ENCODE results near the gene CHST6. TPM values are rescaled to one million over a fixed set of nuclear protein-coding genes. Genes with fewer than 3 reads are reported as not detected.
A peak's percentile ranks its signal among the peaks of the same experiment; 100 is the strongest.

The CHST6 gene
- polyA plus RNA-seq, 1 donor (not counting 4 experiments of a cell fraction or from before 2014, with no cell fraction given), result 0.14 TPM

DNA sequence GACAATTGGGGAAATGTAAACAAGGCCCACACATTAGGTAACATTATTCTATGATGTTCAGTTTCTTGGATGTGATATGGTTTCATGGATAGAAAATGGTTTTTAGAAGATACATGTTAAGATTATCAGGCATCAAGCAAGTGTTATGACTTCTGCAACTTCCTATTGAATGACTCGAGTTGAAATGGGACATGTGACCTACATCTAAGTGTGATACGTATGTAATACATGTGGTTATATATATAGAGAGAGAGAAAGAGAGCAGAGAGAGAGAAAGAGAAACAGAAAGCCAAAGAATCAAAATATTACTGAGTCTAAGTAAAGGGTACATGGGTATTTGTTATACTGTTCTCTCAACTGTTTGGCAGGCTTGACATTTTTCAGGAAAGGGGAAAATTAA is 32.4 kb downstream of the CHST6 start:
- TF ChIP-seq, protein P1, sequence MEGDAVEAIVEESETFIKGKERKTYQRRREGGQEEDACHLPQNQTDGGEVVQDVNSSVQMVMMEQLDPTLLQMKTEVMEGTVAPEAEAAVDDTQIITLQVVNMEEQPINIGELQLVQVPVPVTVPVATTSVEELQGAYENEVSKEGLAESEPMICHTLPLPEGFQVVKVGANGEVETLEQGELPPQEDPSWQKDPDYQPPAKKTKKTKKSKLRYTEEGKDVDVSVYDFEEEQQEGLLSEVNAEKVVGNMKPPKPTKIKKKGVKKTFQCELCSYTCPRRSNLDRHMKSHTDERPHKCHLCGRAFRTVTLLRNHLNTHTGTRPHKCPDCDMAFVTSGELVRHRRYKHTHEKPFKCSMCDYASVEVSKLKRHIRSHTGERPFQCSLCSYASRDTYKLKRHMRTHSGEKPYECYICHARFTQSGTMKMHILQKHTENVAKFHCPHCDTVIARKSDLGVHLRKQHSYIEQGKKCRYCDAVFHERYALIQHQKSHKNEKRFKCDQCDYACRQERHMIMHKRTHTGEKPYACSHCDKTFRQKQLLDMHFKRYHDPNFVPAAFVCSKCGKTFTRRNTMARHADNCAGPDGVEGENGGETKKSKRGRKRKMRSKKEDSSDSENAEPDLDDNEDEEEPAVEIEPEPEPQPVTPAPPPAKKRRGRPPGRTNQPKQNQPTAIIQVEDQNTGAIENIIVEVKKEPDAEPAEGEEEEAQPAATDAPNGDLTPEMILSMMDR (optimal IDR thresholded peaks at IDR 0.05 in 1 of 3, IDR thresholded peaks at IDR 0.05 in 1 of 3, conservative IDR thresholded peaks at IDR 0.05 in 1 of 3; ENCODE audit: extremely low read depth in 1 of 3, insufficient read depth in 2 of 3, low read length in 3 of 3), result no peak
- Histone ChIP-seq H3K9ac (ENCODE audit: control insufficient read depth, extremely low read depth, insufficient read depth, low read length) (peak overlapping the region; percentile 83), H3K9me3 (ENCODE audit: control insufficient read depth, low read depth, low read length) (no peaks in the 10 kb centered on the region), H3K4me1 (ENCODE audit: control insufficient read depth, extremely low read depth, insufficient read depth, low read length) (peaks cover 15% of the 10 kb centered on the region), H3K27ac (ENCODE audit: control insufficient read depth, insufficient read depth, low read length) (peak overlapping the region; percentile 58), H3K27me3 (ENCODE audit: control insufficient read depth, extremely low read depth, insufficient read depth, low read length) (no peaks in the 10 kb centered on the region), H3K4me3 (ENCODE audit: control insufficient read depth in 2 of 3, extremely low read depth in 1 of 3, insufficient read depth in 2 of 3, low read depth in 1 of 3, low read length in 3 of 3) (peak overlapping the region; percentile 69 to 81 (median 73)), H3K79me2 (ENCODE audit: control insufficient read depth, insufficient read depth, low read length) (peaks cover 63% of the 10 kb centered on the region), H3K9me1 (ENCODE audit: control insufficient read depth, extremely low read depth, insufficient read depth, low read length) (no peaks in the 10 kb centered on the region), H2AFZ (ENCODE audit: control insufficient read depth, low read length) (no peak overlapping the region), H4K20me1 (ENCODE audit: control insufficient read depth, extremely low read depth, insufficient read depth, low read length) (peaks cover 3% of the 10 kb centered on the region), H3K36me3 (ENCODE audit: control insufficient read depth in 2 of 2, extremely low read depth in 1 of 2, insufficient read depth in 2 of 2, low read length in 2 of 2) (peaks cover 4 to 14% of the 10 kb centered on the region in 2 experiments), H3K4me2 (ENCODE audit: control insufficient read depth, extremely low read depth, insufficient read depth, low read depth, low read length) (peak overlapping the region; percentile 85)
- no peak for DNase-seq (ENCODE audit: low read depth, low spot score)
- FAIRE-seq, result no peak
- dilution Hi-C loops (cut with MboI; ENCODE audit: extremely low pct_ligation_motif_present, low sequenced_read_pairs), result no loop called here

GRCh38 chr16:75461575-75461974 is 33.7 kb downstream of the CHST6 start:
- Histone ChIP-seq H3K4me3 (ENCODE audit: control insufficient read depth in 2 of 3, extremely low read depth in 1 of 3, insufficient read depth in 2 of 3, low read depth in 1 of 3, low read length in 3 of 3) (no peak overlapping the region), H3K9me1 (ENCODE audit: control insufficient read depth, extremely low read depth, insufficient read depth, low read length) (no peaks in the 10 kb centered on the region), H3K27ac (ENCODE audit: control insufficient read depth, insufficient read depth, low read length) (no peak overlapping the region), H4K20me1 (ENCODE audit: control insufficient read depth, extremely low read depth, insufficient read depth, low read length) (peaks cover 9% of the 10 kb centered on the region), H3K4me1 (ENCODE audit: control insufficient read depth, extremely low read depth, insufficient read depth, low read length) (peaks cover 15% of the 10 kb centered on the region), H3K79me2 (ENCODE audit: control insufficient read depth, insufficient read depth, low read length) (peaks cover 75% of the 10 kb centered on the region), H3K36me3 (ENCODE audit: control insufficient read depth in 2 of 2, extremely low read depth in 1 of 2, insufficient read depth in 2 of 2, low read length in 2 of 2) (peaks cover 4 to 16% of the 10 kb centered on the region in 2 experiments), H3K4me2 (ENCODE audit: control insufficient read depth, extremely low read depth, insufficient read depth, low read depth, low read length) (no peak overlapping the region), H2AFZ (ENCODE audit: control insufficient read depth, low read length) (no peak overlapping the region), H3K9ac (ENCODE audit: control insufficient read depth, extremely low read depth, insufficient read depth, low read length) (no peak overlapping the region), H3K9me3 (ENCODE audit: control insufficient read depth, low read depth, low read length) (no peaks in the 10 kb centered on the region), H3K27me3 (ENCODE audit: control insufficient read depth, extremely low read depth, insufficient read depth, low read length) (no peaks in the 10 kb centered on the region)
- no peak for TF ChIP-seq EZH2 (IDR thresholded peaks at IDR 0.05; ENCODE audit: low read length)
- TF ChIP-seq, protein P1 (optimal IDR thresholded peaks at IDR 0.05 in 1 of 3, IDR thresholded peaks at IDR 0.05 in 1 of 3, conservative IDR thresholded peaks at IDR 0.05 in 1 of 3; ENCODE audit: extremely low read depth in 1 of 3, insufficient read depth in 2 of 3, low read length in 3 of 3), result no peak
- no peak for FAIRE-seq
- no peak for DNase-seq (ENCODE audit: low read depth, low spot score)
- dilution Hi-C loops (cut with MboI; ENCODE audit: extremely low pct_ligation_motif_present, low sequenced_read_pairs), result no loop called here

All from keratinocyte (primary cell).